A204.1 (cell line): ENCODE data around the gene TMEM8B.
"Not testable (repeated sequence)": the region's sequence is repeated elsewhere in the genome, so short reads cannot be mapped to it uniquely, and the experiment has no call there.

Source experiments
- FAIRE-seq: peaks from 2 replicates; lab custom pipeline; 2012; peaks lifted over from hg19 to GRCh38; lab: Jason Lieb, UNC

TMEM8B gene

GRCh38 chr9:35864695-35865255 lies 35.7 kb downstream of the TMEM8B start:
- no peak for FAIRE-seq

- no peak for FAIRE-seq
Observed at GRCh38 chr9:35867538-35867937, 38.5 kb downstream of the TMEM8B start.

- FAIRE-seq, result no peak
Observed at GRCh38 chr9:35868933-35869332, 39.9 kb downstream of the TMEM8B start.

- FAIRE-seq, result no peak
Observed at GRCh38 chr9:35869621-35870216, 40.7 kb downstream of the TMEM8B start.

- no peak for FAIRE-seq
Observed at GRCh38 chr9:35870351-35870923, 41.4 kb downstream of the TMEM8B start, which contains the start of gene OR13J1. Gene OR13J1, minus strand, starts transcription at chr9:35870401. Its CDS starts 0 bp downstream, at chr9:35870401.

- no peak for FAIRE-seq
Observed at GRCh38 chr9:35871545-35871944, 42.5 kb downstream of the TMEM8B start.

GRCh38 chr9:35872505-35872904 lies 43.5 kb downstream of the TMEM8B start:
- no peak for FAIRE-seq

- peak; percentile 96 for FAIRE-seq
Observed at GRCh38 chr9:35882263-35882848, 53.3 kb downstream of the TMEM8B start.

- FAIRE-seq, result no peak
Observed at GRCh38 chr9:35882996-35883395, 54.0 kb downstream of the TMEM8B start.

GRCh38 chr9:35884908-35885307 lies 55.9 kb downstream of the TMEM8B start:
- FAIRE-seq, result not testable (repeated sequence)

- FAIRE-seq, result no peak
Observed at GRCh38 chr9:35891646-35892045, 62.6 kb downstream of the TMEM8B start.

GRCh38 chr9:35892051-35892450 lies 63.0 kb downstream of the TMEM8B start:
- no peak for FAIRE-seq

- FAIRE-seq, result no peak
Observed at GRCh38 chr9:35896570-35896969, 67.5 kb downstream of the TMEM8B start.

- FAIRE-seq, result not testable (repeated sequence)
Observed at GRCh38 chr9:35897376-35898099, 68.5 kb downstream of the TMEM8B start.

- FAIRE-seq, result no peak
Observed at GRCh38 chr9:35898337-35898736, 69.3 kb downstream of the TMEM8B start.

GRCh38 chr9:35899021-35899420 lies 70.0 kb downstream of the TMEM8B start:
- FAIRE-seq, result no peak

- peak; percentile 96 for FAIRE-seq
Observed at GRCh38 chr9:35903049-35903448, 74.0 kb downstream of the TMEM8B start.

- FAIRE-seq, result no peak
Observed at GRCh38 chr9:35904338-35904737, 75.3 kb downstream of the TMEM8B start.

GRCh38 chr9:35905051-35905781 lies 76.2 kb downstream of the TMEM8B start:
- peak; percentile 70 for FAIRE-seq

- FAIRE-seq, result peak; percentile 95
Observed at GRCh38 chr9:35905912-35906679, 77.1 kb downstream of the TMEM8B start, which contains the start of gene HRCT1. Gene HRCT1, plus strand, starts transcription at chr9:35906202. Its CDS starts 86 bp downstream, at chr9:35906288.
